Ovary (tissue), 3 donors: ENCODE data around the gene TCEAL4.

Experiments used
- CTCF ChIP-seq, 3 donors: fragments of 450-650 bp in 2 of 3; fragments of 200-600 bp in 1 of 3; IDR thresholded peaks; one replicate each; pipeline versions ENCODE4 v1.5.1 to v1.8.0; 2016 to 2022; ENCODE audit warnings: antibody characterized with exemption in 3 of 3, mild to moderate bottlenecking in 1 of 3
- EP300 ChIP-seq: sonication (generic); formaldehyde crosslinking; IDR thresholded peaks from one replicate; pipeline ENCODE4 v1.6.1; 2017; ENCODE audit warnings: antibody characterized with exemption
- POLR2A ChIP-seq: fragments of 450-650 bp; IDR thresholded peaks from one replicate; pipeline ENCODE4 v1.6.1; 2017; ENCODE audit warnings: antibody characterized with exemption, mild to moderate bottlenecking, moderate library complexity
- donor health status: DM: no; HTN: no; CAD: no.

DNA sequence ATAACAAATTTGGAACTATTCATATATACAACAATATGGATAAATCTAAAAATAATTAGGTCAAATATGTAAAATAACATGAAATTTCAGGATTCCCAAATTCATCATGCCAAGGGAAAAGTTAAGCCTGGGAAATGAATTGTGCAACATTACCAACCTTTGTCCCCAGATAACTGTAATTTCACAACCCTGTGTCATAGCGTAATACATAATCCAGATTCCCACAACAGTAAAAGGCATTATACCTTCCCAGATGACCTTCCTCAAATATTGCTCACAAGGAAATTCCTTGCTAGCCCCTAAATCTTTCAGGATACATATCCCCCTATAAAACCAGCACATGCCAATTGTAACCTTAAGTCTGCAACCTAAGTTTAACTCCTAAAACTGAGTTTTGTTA lies 33.1 kb upstream of the TCEAL4 start:
- no peak for TF ChIP-seq CTCF (IDR thresholded peaks at IDR 0.05)
- no peak for TF ChIP-seq POLR2A
- peak; percentile 65 for TF ChIP-seq EP300
